DOHH2 (cell line): ENCODE results near the gene MAPKAPK2.

ENCODE experiments used
- CTCF ChIP-seq: fragments of 200-600 bp; sonication (generic); IDR thresholded peaks from one replicate; pipeline ENCODE4 v1.5.1; 2014; ENCODE audit warnings: antibody characterized with exemption, mild to moderate bottlenecking, low read depth, low read length; ENCODE audit not compliant: poor library complexity, severe bottlenecking
- EZH2phosphoT487 ChIP-seq: fragments of 200-600 bp; sonication (generic); IDR thresholded peaks from 2 replicates; pipeline ENCODE4 v1.6.1; 2017; ENCODE audit warnings: borderline replicate concordance, mild to moderate bottlenecking, antibody characterized with exemption, low read length, moderate library complexity, mixed read lengths

- TF ChIP-seq CTCF: no peak
- TF ChIP-seq EZH2phosphoT487: no peak
Observed at GRCh38 chr1:206729050-206729449, 44.3 kb downstream of the MAPKAPK2 start.
